Neutrophil (primary cell): ENCODE data around the gene KCTD12.
"Not testable (repeated sequence)": the region's sequence is repeated elsewhere in the genome, so short reads cannot be mapped to it uniquely, and the experiment has no call there.

Experiments used
- H3K27ac ChIP-seq: fragments of 200-600 bp; sonication (generic); 2 replicates; pipeline ENCODE4 v1.5.1; 2016; ENCODE audit warnings: mild to moderate bottlenecking, moderate library complexity
- H3K27me3 ChIP-seq: fragments of 200-600 bp; sonication (generic); 2 replicates; pipeline ENCODE4 v1.6.0; 2016; ENCODE audit warnings: mild to moderate bottlenecking
- H3K36me3 ChIP-seq: fragments of 200-600 bp; sonication (generic); 2 replicates; pipeline ENCODE4 v1.5.1; 2017
- H3K4me1 ChIP-seq, 2 experiments: fragments of 200-600 bp in 1 of 2; sonication (generic) in 1 of 2; 1 replicate in 1 of 2; 2 replicates in 1 of 2; pipeline versions ENCODE4 v1.5.1 to v1.6.1; 2013 to 2016; ENCODE audit warnings: low read depth in 1 of 2, low read length in 1 of 2, mild to moderate bottlenecking in 1 of 2, moderate library complexity in 1 of 2; ENCODE audit not compliant: control insufficient read depth in 1 of 2, insufficient read depth in 1 of 2
- H3K4me3 ChIP-seq, 2 experiments: fragments of 200-600 bp in 1 of 2; sonication (generic) in 1 of 2; 1 replicate in 1 of 2; 2 replicates in 1 of 2; pipeline ENCODE4 v1.5.1; 2013 to 2016; ENCODE audit warnings: low read depth in 1 of 2, low read length in 1 of 2, mild to moderate bottlenecking in 1 of 2, moderate library complexity in 1 of 2
- H3K9me3 ChIP-seq: fragments of 200-600 bp; sonication (generic); 2 replicates; pipeline ENCODE4 v1.5.1; 2016
- CTCF ChIP-seq: fragments of 200-600 bp; sonication (generic); IDR thresholded peaks from 2 replicates; pipeline ENCODE4 v1.5.1; 2016; ENCODE audit warnings: antibody characterized with exemption

KCTD12 gene

GRCh38 chr13:76913898-76914297, 27.7 kb upstream of the KCTD12 start:
- no peaks in the 10 kb centered on the region for H3K9me3 ChIP-seq
- H3K27me3 ChIP-seq = no peaks in the 10 kb centered on the region
- TF ChIP-seq CTCF = no peak
- H3K4me3 ChIP-seq = no peak overlapping the region
- H3K27ac ChIP-seq = no peak overlapping the region
- no peaks in the 10 kb centered on the region for H3K36me3 ChIP-seq
- no peaks in the 10 kb centered on the region for H3K4me1 ChIP-seq

- Histone ChIP-seq H3K4me1 (no peaks in the 10 kb centered on the region), H3K4me3 (no peak overlapping the region), H3K27me3 (no peaks in the 10 kb centered on the region), H3K9me3 (no peaks in the 10 kb centered on the region), H3K36me3 (no peaks in the 10 kb centered on the region), H3K27ac (no peak overlapping the region)
- no peak for TF ChIP-seq CTCF
These were observed 26.3 kb upstream of the KCTD12 start for GRCh38 chr13:76912476-76912875.

DNA sequence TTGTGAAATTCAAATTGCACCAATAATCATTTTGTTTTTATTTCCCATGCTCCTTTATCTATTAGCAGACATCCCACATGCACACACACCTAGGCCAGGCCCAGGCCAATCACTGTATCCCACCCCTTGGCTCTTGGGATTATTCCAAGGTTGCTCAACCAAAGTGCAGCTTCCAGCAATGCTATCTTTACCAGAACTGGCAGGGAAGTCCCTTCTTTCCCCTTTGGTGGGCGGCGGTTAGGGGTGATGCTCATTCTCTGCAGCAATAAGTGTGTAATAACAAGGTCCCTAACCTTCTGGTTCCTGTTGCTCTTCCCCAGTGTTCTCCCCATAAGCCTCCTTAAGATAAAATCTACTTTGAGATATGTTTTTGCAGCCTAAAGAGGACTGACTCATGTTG, 18.3 kb upstream of the KCTD12 start:
- no peaks in the 10 kb centered on the region for H3K4me1 ChIP-seq
- H3K4me3 ChIP-seq = no peak overlapping the region
- H3K9me3 ChIP-seq = no peaks in the 10 kb centered on the region
- H3K27me3 ChIP-seq = peaks cover 49% of the 10 kb centered on the region
- H3K36me3 ChIP-seq = no peaks in the 10 kb centered on the region
- no peak overlapping the region for H3K27ac ChIP-seq
- no peak for TF ChIP-seq CTCF

DNA sequence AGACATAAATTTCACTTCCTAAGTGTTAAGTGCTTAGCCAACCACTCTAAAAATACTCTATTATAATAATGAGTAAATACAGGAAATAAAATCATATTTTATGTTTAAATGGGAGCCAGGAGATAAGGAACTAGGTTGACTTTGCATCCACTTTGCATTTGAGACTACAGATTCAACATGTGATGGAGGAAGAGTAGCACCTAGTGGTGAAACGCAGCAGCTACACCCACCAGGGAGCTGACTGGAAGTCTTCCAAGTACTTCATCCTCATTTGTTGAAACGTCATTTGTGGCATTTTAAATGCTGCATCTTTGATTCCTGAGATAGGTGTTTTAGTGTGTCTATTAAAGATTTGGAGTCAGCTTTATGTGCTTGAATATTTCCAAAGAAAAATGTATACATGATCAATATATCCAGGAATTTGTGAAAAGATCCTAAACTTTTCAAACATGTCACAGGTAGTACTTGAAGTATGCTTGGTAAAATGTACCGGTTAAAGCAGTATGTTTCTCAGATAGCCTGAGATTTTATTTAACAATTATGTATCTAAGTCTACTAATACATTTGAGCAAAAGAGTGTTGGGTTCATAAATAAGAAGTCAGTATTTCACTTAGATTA, 17.4 kb upstream of the KCTD12 start:
- TF ChIP-seq CTCF = peak; percentile 98
- H3K4me3 ChIP-seq = no peak overlapping the region
- H3K36me3 ChIP-seq = no peaks in the 10 kb centered on the region

DNA sequence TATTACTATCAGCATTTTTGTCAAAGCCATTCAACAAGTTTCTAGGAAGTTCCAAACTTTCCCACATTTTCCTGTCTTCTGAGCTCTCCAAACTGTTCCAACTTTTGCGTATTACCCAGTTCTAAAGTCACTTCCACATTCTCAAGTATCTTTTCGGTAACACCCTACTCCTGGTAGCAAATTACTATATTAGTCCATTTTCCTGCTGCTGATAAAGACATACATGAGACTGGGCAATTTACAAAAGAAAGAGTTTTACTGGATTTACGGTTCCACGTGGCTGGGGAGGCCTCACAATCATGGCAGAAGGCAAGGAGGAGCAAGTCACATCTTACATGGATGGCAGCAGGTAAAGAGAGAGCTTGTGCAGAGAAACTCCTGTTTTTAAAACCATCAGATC, 12.9 kb upstream of the KCTD12 start:
- H3K9me3 ChIP-seq, H3K4me3 ChIP-seq, H3K36me3 ChIP-seq, H3K27ac ChIP-seq: not testable (repeated sequence)
- peaks cover 27% of the 10 kb centered on the region for H3K27me3 ChIP-seq
- H3K4me1 ChIP-seq = peaks cover 16 to 18% of the 10 kb centered on the region in 2 experiments

More for the DNA sequence above, 17.4 kb upstream of the KCTD12 start:
- Histone ChIP-seq H3K9me3 (peaks cover 7% of the 10 kb centered on the region), H3K27ac (no peak overlapping the region), H3K4me1 (no peaks in the 10 kb centered on the region), H3K27me3 (peaks cover 49% of the 10 kb centered on the region)

DNA sequence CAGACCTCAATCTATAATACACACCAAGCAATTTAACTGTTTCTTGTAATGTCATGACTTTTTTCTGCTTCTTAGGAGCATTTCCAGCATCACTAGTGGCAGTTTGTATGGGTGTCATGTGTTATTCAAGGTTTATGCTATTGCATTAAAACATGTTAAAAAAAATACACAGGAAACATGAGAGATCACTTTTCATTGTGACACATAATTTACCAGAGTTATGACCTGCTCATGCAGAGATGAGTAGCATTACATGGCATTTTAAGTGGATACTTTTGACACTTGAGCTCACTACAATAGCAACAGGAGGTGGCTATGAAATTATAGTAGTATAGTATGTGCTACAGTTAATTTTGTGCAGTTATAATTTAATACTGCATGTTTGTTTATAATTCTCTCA, 11.0 kb upstream of the KCTD12 start:
- not testable (repeated sequence) for H3K4me3 ChIP-seq, H3K9me3 ChIP-seq, H3K36me3 ChIP-seq, H3K27ac ChIP-seq
- Histone ChIP-seq H3K27me3 (peaks cover 29% of the 10 kb centered on the region), H3K4me1 (peaks cover 20 to 21% of the 10 kb centered on the region in 2 experiments)
